ENCODE measurements around the gene BMPR1B. TPM values are rescaled to one million over a fixed set of nuclear protein-coding genes. Genes with fewer than 3 reads are reported as not detected.

BMPR1B gene
- total RNA-seq, 1 experiment from 2014 or later = not detected

- CTCF ChIA-PET = no interaction called here
- no TSS peak for BruUV-seq (replicated peaks)
- RAD21 ChIA-PET (ENCODE audit: low non-redundant PET in 1 of 2, low total read pairs in 2 of 2, uncharacterized antibody in 2 of 2, unreplicated experiment in 2 of 2) = no interaction called here
- TF ChIP-seq EZH2phosphoT487 (IDR thresholded peaks at IDR 0.05; ENCODE audit: borderline replicate concordance) (no peak), EZH2 (IDR thresholded peaks at IDR 0.05) (no peak), ZFX (IDR thresholded peaks at IDR 0.05) (no peak), CEBPB (IDR thresholded peaks at IDR 0.05; ENCODE audit: low read depth) (no peak), JUND (IDR thresholded peaks at IDR 0.05) (no peak), TCF7L2 (IDR thresholded peaks at IDR 0.05; ENCODE audit: borderline replicate concordance, extremely low read depth, insufficient read depth, insufficient read length) (no peak), MAX (IDR thresholded peaks at IDR 0.05) (no peak), ZBTB33 (IDR thresholded peaks at IDR 0.05; ENCODE audit: extremely low read depth, insufficient replicate concordance, low read length) (no peak), POLR2A (IDR thresholded peaks at IDR 0.05; ENCODE audit: borderline replicate concordance, extremely low read depth, insufficient read depth, insufficient read length) (no peak), SRF (IDR thresholded peaks at IDR 0.05; ENCODE audit: low read depth) (no peak), EGR1 (IDR thresholded peaks at IDR 0.05; ENCODE audit: low read depth) (no peak), CBX3 (IDR thresholded peaks at IDR 0.05; ENCODE audit: low read depth) (no peak)
- no peaks in the 10 kb centered on the region for H3K4me1 ChIP-seq (ENCODE audit: control insufficient read depth in 1 of 2, insufficient read depth in 2 of 2, low read length in 2 of 2)
- H3K36me3 ChIP-seq (ENCODE audit: control insufficient read depth in 1 of 2, insufficient read depth in 2 of 2, low read length in 2 of 2) = no peaks in the 10 kb centered on the region
- no peaks in the 10 kb centered on the region for H3K9me3 ChIP-seq (ENCODE audit: control insufficient read depth in 1 of 2, insufficient read depth in 1 of 2, low read depth in 1 of 2, low read length in 2 of 2)
- POLR2A ChIA-PET = no interaction called here
- no peak overlapping the region for H3K4me3 ChIP-seq (replicated peaks in 1 of 2; ENCODE audit: low read depth in 1 of 2, low read length in 2 of 2)
- no peaks in the 10 kb centered on the region for H3K79me2 ChIP-seq (ENCODE audit: insufficient read depth, low read length)
- no peak overlapping the region for H3K9ac ChIP-seq (ENCODE audit: low read length)
- intact Hi-C loops (cut with micrococcal nuclease) = no loop called here
- no peaks in the 10 kb centered on the region for H3K9me2 ChIP-seq (ENCODE audit: insufficient read depth)
- no peaks in the 10 kb centered on the region for H4K20me1 ChIP-seq (ENCODE audit: insufficient read depth)
- H2AFZ ChIP-seq (ENCODE audit: low read depth, low read length, poor library complexity, severe bottlenecking) = no peak overlapping the region
- DNase-seq (ENCODE audit: low read depth, low spot score) = no peak
- no peak overlapping the region for H3K27ac ChIP-seq (ENCODE audit: low read depth, low read length)
- no peaks in the 10 kb centered on the region for H3K27me3 ChIP-seq (ENCODE audit: insufficient read depth, low read length)
- ATAC-seq = no peak
- H3K4me2 ChIP-seq (ENCODE audit: low read length) = no peak overlapping the region
Measured at GRCh38 chr4:95068818-95069478, 311.2 kb downstream of the BMPR1B start.

Measured in HCT116 (cell line).